ENCODE results near the gene KAT8. TPM values are rescaled to one million over a fixed set of nuclear protein-coding genes. Genes with fewer than 3 reads are reported as not detected.

The KAT8 gene
- total and polyA plus RNA-seq, 2 of the 13 experiments (the other 11 are each of a cell fraction or from before 2014, with no cell fraction given), result 79.0 to 84.2 TPM

- TF ChIP-seq ZNF235 (CRISPR knock-in tag; IDR thresholded peaks at IDR 0.05; ENCODE audit: borderline replicate concordance) (0 out of 2 replicates have a peak, but pooled peaks have one; percentile 9), ZNF558 (CRISPR knock-in tag; IDR thresholded peaks at IDR 0.05; ENCODE audit: borderline replicate concordance) (peak; percentile 53; the same call in 1 of the 2 replicates), CREB1 (IDR thresholded peaks at IDR 0.05) (peak; percentile 90), CREB1 (CRISPR knock-in tag; IDR thresholded peaks at IDR 0.05) (peak; percentile 96), ZNF652 (CRISPR knock-in tag; IDR thresholded peaks at IDR 0.05; ENCODE audit: borderline replicate concordance, low read depth) (peak; percentile 34; the same call in 1 of the 2 replicates), NFYC (CRISPR knock-in tag; IDR thresholded peaks at IDR 0.05) (peak; percentile 62), ATF6 (CRISPR knock-in tag; conservative IDR thresholded peaks at IDR 0.05) (0 out of 2 replicates have a peak, but pooled peaks have one; percentile 57), HES4 (CRISPR knock-in tag; IDR thresholded peaks at IDR 0.05; ENCODE audit: borderline replicate concordance) (no peak), MATR3 (CRISPR knock-in tag; IDR thresholded peaks at IDR 0.05) (no peak), UBTF (CRISPR knock-in tag; IDR thresholded peaks at IDR 0.05) (peak; percentile 89), ZBTB44 (CRISPR knock-in tag; IDR thresholded peaks at IDR 0.05) (peak; percentile 15; the same call in 1 of the 2 replicates), POLR2G (IDR thresholded peaks at IDR 0.05; ENCODE audit: low read depth, low read length) (peak; percentile 94), ZNF292 (CRISPR knock-in tag; IDR thresholded peaks at IDR 0.05; ENCODE audit: borderline replicate concordance, low read depth) (no peak), ZNF607 (CRISPR knock-in tag; IDR thresholded peaks at IDR 0.05; ENCODE audit: borderline replicate concordance) (peak; percentile 64; the same call in 1 of the 2 replicates), SRSF4 (IDR thresholded peaks at IDR 0.05; ENCODE audit: low read depth, low read length, poor library complexity, severe bottlenecking) (no peak), ZNF609 (CRISPR knock-in tag; IDR thresholded peaks at IDR 0.05; ENCODE audit: borderline replicate concordance) (no peak), IRX3 (CRISPR knock-in tag; IDR thresholded peaks at IDR 0.05; ENCODE audit: borderline replicate concordance, low read depth) (0 out of 2 replicates have a peak, but pooled peaks have one; percentile 76)
Observed at GRCh38 chr16:31073970-31074813, 43.3 kb upstream of the KAT8 start, which contains the start of the genes ZNF646 and ZNF668 (continued).

Data from HepG2 (cell line).